Suprapubic skin (tissue), 4 donors: ENCODE results near the gene LRRC8E. TPM values are rescaled to one million over a fixed set of nuclear protein-coding genes. Genes with fewer than 3 reads are reported as not detected.
"Not testable (repeated sequence)": the region's sequence is repeated elsewhere in the genome, so short reads cannot be mapped to it uniquely, and the experiment has no call there.

Experiments used
- DNase-seq, 2 donors: peaks; one replicate each; pipeline ENCODE4 v3.0.0-alpha.2; 2019; ENCODE audit warnings: low spot score in 2 of 2
- H3K27ac ChIP-seq: fragments of 200-600 bp; sonication (generic); one replicate; pipeline ENCODE4 v1.5.1; 2019
- H3K27me3 ChIP-seq: fragments of 200-600 bp; sonication (generic); one replicate; pipeline ENCODE4 v1.5.1; 2019
- H3K36me3 ChIP-seq: fragments of 200-600 bp; sonication (generic); one replicate; pipeline ENCODE4 v1.5.1; 2019
- H3K4me1 ChIP-seq: fragments of 200-600 bp; sonication (generic); one replicate; pipeline ENCODE4 v1.5.1; 2019
- H3K4me3 ChIP-seq: fragments of 200-600 bp; sonication (generic); one replicate; pipeline ENCODE4 v1.5.1; 2019; ENCODE audit warnings: mild to moderate bottlenecking
- H3K9me3 ChIP-seq: fragments of 200-600 bp; sonication (generic); one replicate; pipeline ENCODE4 v1.5.1; 2019
- CTCF ChIP-seq, 2 donors: fragments of 200-600 bp in 1 of 2; fragments of 450-650 bp in 1 of 2; sonication (generic) in 1 of 2; IDR thresholded peaks; one replicate each; pipeline ENCODE4 v1.5.1; 2016 to 2019; ENCODE audit warnings: antibody characterized with exemption in 2 of 2, mild to moderate bottlenecking in 1 of 2, moderate library complexity in 1 of 2
- EP300 ChIP-seq: sonication (generic); formaldehyde crosslinking; IDR thresholded peaks from one replicate; pipeline ENCODE4 v1.6.1; 2017; ENCODE audit warnings: antibody characterized with exemption
- POLR2A ChIP-seq, 2 donors: fragments of 450-650 bp; IDR thresholded peaks; one replicate each; pipeline ENCODE4 v1.6.1; 2017; ENCODE audit warnings: antibody characterized with exemption in 2 of 2, mild to moderate bottlenecking in 2 of 2, moderate library complexity in 2 of 2
- POLR2AphosphoS5 ChIP-seq, 3 donors: sonication (generic); formaldehyde crosslinking; IDR thresholded peaks; one replicate each; pipeline ENCODE4 v1.6.1; 2017; ENCODE audit warnings: antibody characterized with exemption in 3 of 3
- WGBS: methylation state at CpG from one replicate; pipeline ENCODE4 v1.1.5; 2018; 5-methylcytosine and 5-hydroxymethylcytosine counted together
- total RNA-seq, 4 donors: library from RNA; depleted of rRNA; stranded (reverse); fragments of >200 nt; gene quantifications; one replicate each; pipeline ENCODE4 v1.1.0, GENCODE V29; 2016

Gene LRRC8E
- total RNA-seq, 4 donors from 2014 or later = 15.2 to 41.6 (median 30.9) TPM

DNA sequence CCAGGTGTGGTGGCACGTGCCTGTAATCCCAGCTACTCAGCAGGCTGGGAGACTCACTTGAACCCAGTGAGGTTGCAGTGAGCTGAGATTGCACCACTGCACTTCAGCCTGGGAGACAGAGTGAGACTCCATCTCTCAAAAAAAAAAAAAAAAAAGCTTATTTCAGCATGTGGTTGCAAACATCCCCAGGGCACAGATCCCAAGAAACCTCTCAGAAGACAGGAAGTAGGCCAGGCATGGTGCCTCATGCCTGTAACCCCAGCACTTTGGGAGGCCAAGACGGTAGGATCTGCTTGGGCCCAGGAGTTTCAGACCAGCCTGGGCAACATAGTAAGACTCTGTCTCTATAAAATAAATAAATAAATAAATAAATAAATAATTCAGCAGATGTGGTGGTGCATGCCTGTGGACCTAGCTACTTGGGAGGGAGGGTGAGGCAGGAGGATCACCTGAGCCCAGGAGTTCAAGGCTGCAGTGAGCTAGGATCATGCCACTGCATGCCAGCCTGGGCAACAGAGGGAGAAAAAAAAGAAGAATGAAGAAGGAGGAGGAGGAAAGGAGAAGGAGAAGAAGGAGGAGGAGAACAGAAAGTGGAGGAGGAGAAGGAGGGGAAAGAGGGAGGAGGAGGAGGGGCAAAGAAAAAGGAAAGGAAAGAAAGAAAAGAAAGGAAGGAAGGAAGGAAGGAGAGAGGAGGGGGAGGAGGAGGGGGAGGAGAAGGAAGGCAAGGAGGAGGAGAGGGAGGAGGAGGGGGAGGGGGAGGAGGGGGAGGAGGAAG lies 4.3 kb upstream of the LRRC8E start:
- H3K27ac ChIP-seq = no peak overlapping the region
- TF ChIP-seq POLR2AphosphoS5 (IDR thresholded peaks at IDR 0.05) (no peak), CTCF (IDR thresholded peaks at IDR 0.05) (no peak), EP300 (no peak), POLR2A (IDR thresholded peaks at IDR 0.05) (no peak)
- no peaks in the 10 kb centered on the region for H3K36me3 ChIP-seq
- peaks cover 10% of the 10 kb centered on the region for H3K27me3 ChIP-seq
- no peak for DNase-seq
- peaks cover 10% of the 10 kb centered on the region for H3K4me1 ChIP-seq
- no peak overlapping the region for H3K4me3 ChIP-seq
- WGBS = 73% methylated on average over 2 of the region's 2 CpGs
- H3K9me3 ChIP-seq = no peaks in the 10 kb centered on the region

DNA sequence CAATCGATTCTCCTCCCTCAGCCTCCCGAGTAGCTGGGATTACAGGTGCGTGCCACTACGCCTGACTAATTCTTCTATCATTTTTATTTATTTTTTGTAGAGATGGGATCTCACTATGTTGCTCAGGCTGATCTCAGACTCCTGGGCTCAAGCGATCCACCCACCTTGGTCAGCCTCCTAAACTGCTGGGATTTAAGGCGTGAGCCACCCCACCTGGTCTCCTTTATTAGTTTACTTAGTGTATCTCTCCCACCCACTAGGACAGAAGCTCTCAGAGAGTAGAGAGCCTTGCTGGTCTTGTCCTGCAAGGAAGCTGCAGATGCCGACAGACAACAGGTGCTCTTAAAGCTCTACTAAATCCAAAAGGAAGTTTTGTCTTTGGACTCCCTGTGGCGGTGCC lies 2.5 kb upstream of the LRRC8E start:
- TF ChIP-seq POLR2AphosphoS5 (IDR thresholded peaks at IDR 0.05) (no peak), EP300 (no peak), POLR2A (IDR thresholded peaks at IDR 0.05) (no peak), CTCF (IDR thresholded peaks at IDR 0.05) (no peak)
- Histone ChIP-seq H3K9me3 (no peaks in the 10 kb centered on the region), H3K27me3 (peaks cover 10% of the 10 kb centered on the region), H3K4me3 (no peak overlapping the region), H3K36me3 (no peaks in the 10 kb centered on the region), H3K4me1 (peaks cover 17% of the 10 kb centered on the region), H3K27ac (no peak overlapping the region)
- WGBS = 94% methylated on average over 8 of the region's 8 CpGs
- DNase-seq = no peak

GRCh38 chr19:7887408-7888144 lies 734 bp upstream of the LRRC8E start:
- Histone ChIP-seq H3K9me3 (no peaks in the 10 kb centered on the region), H3K27me3 (peaks cover 10% of the 10 kb centered on the region), H3K4me3 (peak overlapping the region; percentile 57), H3K27ac (no peak overlapping the region), H3K4me1 (peaks cover 17% of the 10 kb centered on the region), H3K36me3 (no peaks in the 10 kb centered on the region)
- DNase-seq = no peak
- no peak for TF ChIP-seq EP300
- TF ChIP-seq POLR2AphosphoS5 (IDR thresholded peaks at IDR 0.05) = no peak
- no peak for TF ChIP-seq POLR2A (IDR thresholded peaks at IDR 0.05)
- no peak for TF ChIP-seq CTCF (IDR thresholded peaks at IDR 0.05)
- WGBS = 87% methylated on average over 16 of the region's 16 CpGs

DNA sequence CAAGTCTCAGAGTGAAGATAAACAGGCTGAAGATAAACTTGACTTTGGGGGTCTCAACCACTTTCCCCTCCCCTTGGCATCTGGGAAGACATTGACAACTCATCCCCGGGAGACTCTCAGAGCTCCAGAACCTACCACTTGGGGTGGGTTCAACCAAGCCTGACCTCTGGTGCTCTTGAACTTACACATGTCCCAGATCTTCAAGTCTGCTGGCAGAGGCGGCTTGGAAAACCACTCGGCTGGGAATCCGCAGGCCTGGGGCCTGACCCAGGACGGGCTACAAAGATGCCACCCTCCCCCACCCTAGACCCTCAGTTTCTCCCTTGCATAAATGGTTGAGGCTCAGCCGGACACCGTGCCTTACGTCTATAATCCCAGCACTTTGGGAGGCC lies 512 bp downstream of the LRRC8E start:
- Histone ChIP-seq H3K4me3 (peak overlapping the region; percentile 57), H3K27me3 (peaks cover 10% of the 10 kb centered on the region), H3K9me3 (no peaks in the 10 kb centered on the region), H3K4me1 (peaks cover 17% of the 10 kb centered on the region), H3K27ac (peak overlapping the region; percentile 18), H3K36me3 (no peaks in the 10 kb centered on the region)
- no peak for DNase-seq
- WGBS = 70% methylated on average over 8 of the region's 8 CpGs
- TF ChIP-seq POLR2A (IDR thresholded peaks at IDR 0.05) (no peak), EP300 (no peak), CTCF (IDR thresholded peaks at IDR 0.05) (no peak), POLR2AphosphoS5 (IDR thresholded peaks at IDR 0.05) (no peak)

DNA sequence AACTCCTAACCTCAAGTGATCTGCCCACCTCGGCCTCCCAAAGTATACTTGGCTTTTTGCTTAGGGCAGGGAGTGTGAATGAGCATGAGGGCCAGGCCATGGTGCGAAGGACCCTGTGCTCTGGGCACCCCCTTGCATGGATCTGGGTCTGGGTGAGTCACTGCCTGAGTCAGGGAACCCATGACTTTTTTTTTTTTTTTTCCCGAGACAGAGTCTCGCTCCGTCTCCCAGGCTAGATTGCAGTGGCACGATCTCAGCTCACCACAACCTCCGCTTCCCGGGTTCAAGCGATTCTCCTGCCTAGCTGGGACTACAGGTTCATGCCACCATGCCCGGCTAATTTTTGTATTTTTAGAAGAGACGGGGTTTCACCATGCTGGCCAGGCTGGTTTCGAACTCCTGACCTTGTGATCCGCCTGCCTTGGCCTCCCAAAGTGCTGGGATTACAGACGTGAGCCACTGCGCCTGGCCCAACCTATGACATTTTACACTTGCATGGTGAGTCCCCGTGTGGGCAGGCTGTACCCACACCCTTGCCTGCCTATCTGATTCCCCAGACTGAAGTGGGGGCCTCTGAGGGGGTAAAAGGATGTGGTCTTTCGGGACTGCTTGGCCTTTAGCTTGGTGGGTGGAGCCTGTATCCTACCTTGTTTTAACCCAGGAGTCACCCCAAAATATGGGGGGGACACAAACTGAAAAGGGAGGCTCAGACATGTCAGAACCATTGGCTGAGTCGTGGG lies 5.2 kb downstream of the LRRC8E start:
- H3K27ac ChIP-seq, H3K27me3 ChIP-seq, H3K36me3 ChIP-seq, H3K4me3 ChIP-seq, DNase-seq, H3K9me3 ChIP-seq: not testable (repeated sequence)
- H3K4me1 ChIP-seq = peaks cover 27% of the 10 kb centered on the region
- 85% methylated on average over 17 of the region's 18 CpGs for WGBS
